ENCODE data around the gene TOX2. TPM values are rescaled to one million over a fixed set of nuclear protein-coding genes. Genes with fewer than 3 reads are reported as not detected.

Gene TOX2
- total RNA-seq, 1 donor from 2014 or later, result not detected

DNA sequence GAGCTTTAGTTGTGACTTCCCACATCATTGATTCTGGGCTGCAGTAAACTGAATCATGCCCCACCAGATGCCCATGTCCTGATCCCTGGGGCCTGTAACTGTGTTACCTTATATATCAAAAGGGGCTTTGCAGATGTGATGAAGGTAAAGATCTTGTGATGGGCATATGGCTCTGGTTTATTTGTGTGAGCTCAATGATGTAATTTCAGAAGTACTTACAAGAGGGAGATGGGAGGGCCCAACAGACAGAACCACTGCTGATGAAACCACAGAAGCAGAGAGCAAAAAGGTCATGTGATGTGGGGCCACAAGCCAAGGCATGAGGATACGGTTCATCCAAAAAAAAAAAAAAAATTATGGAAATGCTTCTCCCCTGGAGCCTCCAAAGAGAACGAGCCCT is 118.7 kb downstream of the TOX2 start:
- TF ChIP-seq, protein P1, sequence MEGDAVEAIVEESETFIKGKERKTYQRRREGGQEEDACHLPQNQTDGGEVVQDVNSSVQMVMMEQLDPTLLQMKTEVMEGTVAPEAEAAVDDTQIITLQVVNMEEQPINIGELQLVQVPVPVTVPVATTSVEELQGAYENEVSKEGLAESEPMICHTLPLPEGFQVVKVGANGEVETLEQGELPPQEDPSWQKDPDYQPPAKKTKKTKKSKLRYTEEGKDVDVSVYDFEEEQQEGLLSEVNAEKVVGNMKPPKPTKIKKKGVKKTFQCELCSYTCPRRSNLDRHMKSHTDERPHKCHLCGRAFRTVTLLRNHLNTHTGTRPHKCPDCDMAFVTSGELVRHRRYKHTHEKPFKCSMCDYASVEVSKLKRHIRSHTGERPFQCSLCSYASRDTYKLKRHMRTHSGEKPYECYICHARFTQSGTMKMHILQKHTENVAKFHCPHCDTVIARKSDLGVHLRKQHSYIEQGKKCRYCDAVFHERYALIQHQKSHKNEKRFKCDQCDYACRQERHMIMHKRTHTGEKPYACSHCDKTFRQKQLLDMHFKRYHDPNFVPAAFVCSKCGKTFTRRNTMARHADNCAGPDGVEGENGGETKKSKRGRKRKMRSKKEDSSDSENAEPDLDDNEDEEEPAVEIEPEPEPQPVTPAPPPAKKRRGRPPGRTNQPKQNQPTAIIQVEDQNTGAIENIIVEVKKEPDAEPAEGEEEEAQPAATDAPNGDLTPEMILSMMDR (IDR thresholded peaks at IDR 0.05; ENCODE audit: insufficient read depth, low read length, severe bottlenecking), result no peak
- DNase-seq (ENCODE audit: low read depth) (no peak), FAIRE-seq (no peak)
- Histone ChIP-seq H3K4me3 (ENCODE audit: low read depth, low read length) (no peak overlapping the region), H3K36me3 (ENCODE audit: control insufficient read depth, insufficient read depth, low read length) (no peaks in the 10 kb centered on the region), H3K27me3 (ENCODE audit: control insufficient read depth, insufficient read depth, low read length) (peaks cover 2% of the 10 kb centered on the region)

DNA sequence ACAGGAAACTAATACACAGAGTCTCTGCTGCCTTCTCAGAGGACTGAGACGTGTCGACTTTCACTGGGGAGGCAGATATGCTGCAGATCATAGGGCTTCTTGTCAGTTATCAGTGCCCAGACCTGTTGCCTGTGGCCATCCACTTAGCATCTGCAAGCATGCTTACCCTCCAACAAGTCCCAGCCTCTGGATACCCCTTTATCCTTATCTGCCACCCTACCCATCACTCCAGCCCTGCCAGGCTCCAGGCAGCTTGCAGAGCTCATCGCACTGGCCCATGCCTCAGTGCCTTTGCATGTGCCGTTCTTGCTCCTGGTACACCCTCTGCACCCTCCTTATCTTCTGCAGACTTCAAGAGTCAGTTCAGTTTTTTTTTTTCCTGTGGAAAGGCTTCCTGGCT is 119.2 kb downstream of the TOX2 start:
- TF ChIP-seq, protein P1 (IDR thresholded peaks at IDR 0.05; ENCODE audit: insufficient read depth, low read length, severe bottlenecking), result no peak
- peaks cover 5% of the 10 kb centered on the region for H3K27me3 ChIP-seq (ENCODE audit: control insufficient read depth, insufficient read depth, low read length)
- no peak for DNase-seq (ENCODE audit: low read depth)
- H3K36me3 ChIP-seq (ENCODE audit: control insufficient read depth, insufficient read depth, low read length), result no peaks in the 10 kb centered on the region
- FAIRE-seq, result no peak
- no peak overlapping the region for H3K4me3 ChIP-seq (ENCODE audit: low read depth, low read length)

DNA sequence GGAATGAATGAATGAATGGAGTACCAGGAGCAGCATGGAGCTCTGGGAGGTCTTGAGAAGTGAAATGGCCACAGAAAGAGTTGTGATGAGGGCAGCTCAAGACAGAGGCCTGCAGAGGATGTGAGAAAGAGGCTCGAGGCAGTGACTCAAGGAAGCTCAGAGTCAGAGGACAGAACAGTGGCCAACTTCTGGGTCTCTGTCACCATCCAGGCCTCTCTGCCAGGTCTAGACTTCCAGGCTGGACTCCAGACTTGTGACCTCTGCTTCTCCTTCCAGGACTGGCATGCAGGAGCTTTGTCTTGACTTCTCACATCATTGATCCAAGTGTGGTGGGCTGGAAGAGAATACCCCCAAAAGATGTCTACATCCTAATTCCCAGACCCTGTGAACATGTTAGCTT is 119.8 kb downstream of the TOX2 start:
- TF ChIP-seq, protein P1 (IDR thresholded peaks at IDR 0.05; ENCODE audit: insufficient read depth, low read length, severe bottlenecking), result no peak
- FAIRE-seq (no peak), DNase-seq (ENCODE audit: low read depth) (no peak)
- Histone ChIP-seq H3K27me3 (ENCODE audit: control insufficient read depth, insufficient read depth, low read length) (peaks cover 7% of the 10 kb centered on the region), H3K4me3 (ENCODE audit: low read depth, low read length) (no peak overlapping the region), H3K36me3 (ENCODE audit: control insufficient read depth, insufficient read depth, low read length) (no peaks in the 10 kb centered on the region)

DNA sequence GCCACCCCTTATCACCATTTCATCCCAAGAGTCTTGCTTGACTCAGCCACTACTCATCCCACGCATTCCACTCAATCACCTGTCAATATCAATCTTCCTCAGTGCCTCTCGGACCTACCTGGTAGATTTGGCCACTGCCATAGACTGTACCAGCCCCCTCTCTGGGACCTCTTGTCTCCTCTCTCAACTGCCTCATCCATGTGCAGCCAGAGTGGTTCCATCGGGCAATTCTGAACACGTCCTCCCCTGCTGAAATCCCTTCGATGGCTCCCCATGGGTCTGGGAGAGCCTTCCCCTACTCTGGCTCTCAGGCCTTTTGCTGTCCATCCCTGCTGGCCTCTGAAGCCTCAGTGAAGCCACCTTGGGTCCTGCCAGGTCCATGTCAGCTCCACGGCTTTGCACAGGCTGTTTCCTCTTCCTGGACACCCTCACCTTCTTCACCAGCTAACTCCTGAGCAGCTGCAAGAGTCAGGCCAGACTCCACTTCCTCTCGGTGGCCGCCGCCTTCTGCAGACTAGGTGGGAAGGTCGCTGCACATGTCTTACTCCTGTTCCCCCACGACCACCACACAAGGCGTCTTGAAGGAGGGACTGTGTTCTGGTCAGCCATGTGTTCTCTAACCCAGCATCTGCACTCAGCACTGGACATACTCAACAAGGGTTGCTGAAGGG is 120.4 kb downstream of the TOX2 start:
- FAIRE-seq (peak; percentile 70), DNase-seq (ENCODE audit: low read depth) (no peak)
- Histone ChIP-seq H3K4me3 (ENCODE audit: low read depth, low read length) (no peak overlapping the region), H3K27me3 (ENCODE audit: control insufficient read depth, insufficient read depth, low read length) (peaks cover 7% of the 10 kb centered on the region), H3K36me3 (ENCODE audit: control insufficient read depth, insufficient read depth, low read length) (no peaks in the 10 kb centered on the region)
- TF ChIP-seq, protein P1 (IDR thresholded peaks at IDR 0.05; ENCODE audit: insufficient read depth, low read length, severe bottlenecking), result no peak

DNA sequence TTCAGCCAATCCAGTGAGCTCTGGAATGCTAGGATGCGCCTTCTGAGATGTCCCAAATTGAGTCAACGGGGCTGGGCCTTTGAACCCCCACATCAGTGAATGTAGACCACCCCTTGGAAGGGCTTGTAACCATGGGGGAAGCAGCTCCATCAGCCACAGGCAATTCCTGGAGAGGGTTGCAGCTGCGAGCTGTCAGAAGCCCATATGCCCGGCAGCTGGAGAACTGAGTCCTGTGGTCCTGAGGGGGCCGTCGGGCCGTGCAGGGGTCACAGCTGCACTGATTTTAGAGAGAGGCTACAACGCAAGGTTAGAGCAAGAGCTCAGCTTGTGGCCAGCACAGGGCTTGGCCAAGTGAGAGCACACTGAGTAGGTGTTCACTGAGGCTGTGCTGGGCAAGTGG is 121.3 kb downstream of the TOX2 start:
- no peak for FAIRE-seq
- H3K36me3 ChIP-seq (ENCODE audit: control insufficient read depth, insufficient read depth, low read length), result no peaks in the 10 kb centered on the region
- no peak for DNase-seq (ENCODE audit: low read depth)
- no peak overlapping the region for H3K4me3 ChIP-seq (ENCODE audit: low read depth, low read length)
- peaks cover 7% of the 10 kb centered on the region for H3K27me3 ChIP-seq (ENCODE audit: control insufficient read depth, insufficient read depth, low read length)
- TF ChIP-seq, protein P1 (IDR thresholded peaks at IDR 0.05; ENCODE audit: insufficient read depth, low read length, severe bottlenecking), result no peak

DNA sequence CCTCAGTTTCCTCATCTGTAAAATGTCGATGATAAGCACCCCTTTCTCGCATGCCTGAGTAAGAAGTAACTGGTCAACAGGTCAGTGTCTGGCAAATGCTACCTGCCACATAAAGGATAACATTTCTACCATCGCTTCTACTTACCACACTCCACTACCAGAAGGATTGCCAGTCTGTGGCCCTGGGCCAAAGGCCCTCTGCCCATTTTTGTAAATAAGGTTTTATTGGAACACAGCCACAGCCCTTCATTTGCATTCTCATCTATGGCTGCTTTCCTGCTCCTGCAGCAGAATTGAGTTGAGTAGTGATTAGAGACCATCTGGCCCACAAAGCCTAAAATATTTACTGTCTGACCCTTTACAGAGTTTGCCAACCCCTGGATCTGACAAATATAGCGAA is 121.8 kb downstream of the TOX2 start:
- FAIRE-seq (no peak), DNase-seq (ENCODE audit: low read depth) (no peak)
- H3K36me3 ChIP-seq (ENCODE audit: control insufficient read depth, insufficient read depth, low read length), result no peaks in the 10 kb centered on the region
- peaks cover 7% of the 10 kb centered on the region for H3K27me3 ChIP-seq (ENCODE audit: control insufficient read depth, insufficient read depth, low read length)
- TF ChIP-seq, protein P1 (IDR thresholded peaks at IDR 0.05; ENCODE audit: insufficient read depth, low read length, severe bottlenecking), result no peak
- H3K4me3 ChIP-seq (ENCODE audit: low read depth, low read length), result no peak overlapping the region

Data from bronchial epithelial cell (primary cell).